Hepatocyte (in vitro differentiated cells): Measurements from ENCODE around the gene MATN4.

Experiments
- EZH2 ChIP-seq: fragments of 200-600 bp; sonication (generic); IDR thresholded peaks from 2 replicates; pipeline ENCODE4 v1.6.1; 2016; ENCODE audit warnings: antibody characterized with exemption, mild to moderate bottlenecking, borderline replicate concordance
- TF ChIP-seq, protein P1 (sequence below): fragments of 200-600 bp; sonication (generic); IDR thresholded peaks from 2 replicates; pipeline ENCODE4 v1.5.1; 2016; ENCODE audit warnings: antibody characterized with exemption, mild to moderate bottlenecking; ENCODE audit not compliant: poor library complexity

- TF ChIP-seq, protein P1, sequence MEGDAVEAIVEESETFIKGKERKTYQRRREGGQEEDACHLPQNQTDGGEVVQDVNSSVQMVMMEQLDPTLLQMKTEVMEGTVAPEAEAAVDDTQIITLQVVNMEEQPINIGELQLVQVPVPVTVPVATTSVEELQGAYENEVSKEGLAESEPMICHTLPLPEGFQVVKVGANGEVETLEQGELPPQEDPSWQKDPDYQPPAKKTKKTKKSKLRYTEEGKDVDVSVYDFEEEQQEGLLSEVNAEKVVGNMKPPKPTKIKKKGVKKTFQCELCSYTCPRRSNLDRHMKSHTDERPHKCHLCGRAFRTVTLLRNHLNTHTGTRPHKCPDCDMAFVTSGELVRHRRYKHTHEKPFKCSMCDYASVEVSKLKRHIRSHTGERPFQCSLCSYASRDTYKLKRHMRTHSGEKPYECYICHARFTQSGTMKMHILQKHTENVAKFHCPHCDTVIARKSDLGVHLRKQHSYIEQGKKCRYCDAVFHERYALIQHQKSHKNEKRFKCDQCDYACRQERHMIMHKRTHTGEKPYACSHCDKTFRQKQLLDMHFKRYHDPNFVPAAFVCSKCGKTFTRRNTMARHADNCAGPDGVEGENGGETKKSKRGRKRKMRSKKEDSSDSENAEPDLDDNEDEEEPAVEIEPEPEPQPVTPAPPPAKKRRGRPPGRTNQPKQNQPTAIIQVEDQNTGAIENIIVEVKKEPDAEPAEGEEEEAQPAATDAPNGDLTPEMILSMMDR, result no peak
- TF ChIP-seq EZH2, result no peak
These were observed 44.6 kb upstream of the MATN4 start for GRCh38 chr20:45352729-45353128.
